Stimulated activated naive B cell treated with anti-CD40 and anti-IgM and Interleukin-4, amounts not matched to agents 10 μg/mL and 1 μg/mL and 100 μg/mL, for 72 hours (primary cell): ENCODE results near the gene PRKAR2B.
"Not testable (repeated sequence)": the region's sequence is repeated elsewhere in the genome, so short reads cannot be mapped to it uniquely, and the experiment has no call there.

Experiments used
- ATAC-seq, 2 donors: fragments of 150-1000 bp; cut with Tn5 transposase; replicated peaks; 2 replicates each; pipeline ENCODE4 v1.10.0; 2021; ENCODE audit warnings: moderate library complexity in 1 of 2
- DNase-seq: peaks from one replicate; pipeline ENCODE4 v3.0.0; 2021
- H3K27ac Mint-ChIP-seq: one replicate; pipeline ENCODE4 v1.8.0; 2022; ENCODE audit warnings: mild to moderate bottlenecking, mixed read lengths
- H3K27me3 Mint-ChIP-seq, 2 donors: one replicate each; pipeline ENCODE4 v1.8.0; 2022; ENCODE audit warnings: mixed read lengths in 2 of 2
- H3K36me3 Mint-ChIP-seq, 2 donors: one replicate each; pipeline ENCODE4 v1.8.0; 2022; ENCODE audit warnings: mixed read lengths in 2 of 2, mild to moderate bottlenecking in 1 of 2
- H3K4me1 Mint-ChIP-seq, 2 donors: one replicate each; pipeline ENCODE4 v1.8.0; 2022; ENCODE audit warnings: mixed read lengths in 2 of 2, mild to moderate bottlenecking in 1 of 2
- H3K4me3 Mint-ChIP-seq, 2 donors: one replicate each; pipeline ENCODE4 v1.8.0; 2022; ENCODE audit warnings: mild to moderate bottlenecking in 2 of 2, mixed read lengths in 2 of 2, moderate library complexity in 1 of 2
- H3K9me3 Mint-ChIP-seq, 2 donors: one replicate each; pipeline ENCODE4 v1.8.0; 2022; ENCODE audit warnings: mixed read lengths in 2 of 2, mild to moderate bottlenecking in 1 of 2

Gene PRKAR2B

DNA sequence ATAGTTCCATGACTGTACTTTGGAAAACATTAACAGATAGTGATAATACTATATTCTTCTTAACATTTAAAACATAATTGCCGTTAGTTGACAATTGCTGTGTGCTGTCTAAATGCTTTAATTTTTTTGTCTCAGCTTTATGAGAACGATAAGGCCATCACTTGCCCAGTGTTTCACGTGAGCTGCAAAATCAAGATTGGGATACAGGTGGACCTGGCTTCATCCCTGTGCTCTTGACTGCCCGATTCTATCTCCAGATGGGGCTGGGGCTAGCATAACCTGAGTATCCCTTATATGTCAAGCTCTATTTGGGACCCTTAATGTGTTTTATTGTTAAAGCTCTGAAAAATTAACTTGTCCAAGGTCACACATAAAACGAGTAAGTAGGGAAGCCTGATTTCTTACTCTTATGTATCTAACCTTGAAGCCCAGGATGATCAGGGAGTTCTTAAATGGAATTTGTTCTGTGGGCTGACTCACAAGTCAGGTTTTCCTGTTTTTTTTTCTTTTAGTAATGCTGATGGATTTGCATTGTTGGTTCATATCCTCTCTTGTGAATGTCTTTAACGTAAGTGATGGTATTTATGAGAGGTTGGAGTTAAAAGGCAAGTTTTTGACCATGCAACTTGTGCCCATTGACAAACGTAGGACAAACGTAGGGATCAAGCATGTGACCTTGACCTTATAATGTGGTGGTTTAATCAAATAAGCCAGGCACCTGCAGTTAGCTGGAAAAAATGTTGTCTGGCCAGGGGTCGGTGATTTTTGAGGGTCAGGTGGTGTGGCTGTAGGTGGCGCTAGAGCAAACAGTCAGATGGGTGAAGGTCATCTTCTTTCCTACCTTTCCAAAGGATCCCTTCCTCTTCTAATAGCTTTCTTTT, 3.6 kb downstream of the PRKAR2B start:
- Mint-ChIP-seq H3K27ac (no peak overlapping the region), H3K4me3 (no peak overlapping the region), H3K27me3 (peaks cover 24 to 39% of the 10 kb centered on the region in 2 donors), H3K4me1 (peaks cover 8 to 24% of the 10 kb centered on the region in 2 donors), H3K9me3 (no peaks in the 10 kb centered on the region), H3K36me3 (no peaks in the 10 kb centered on the region)
- DNase-seq (no peak), ATAC-seq (no peak)

DNA sequence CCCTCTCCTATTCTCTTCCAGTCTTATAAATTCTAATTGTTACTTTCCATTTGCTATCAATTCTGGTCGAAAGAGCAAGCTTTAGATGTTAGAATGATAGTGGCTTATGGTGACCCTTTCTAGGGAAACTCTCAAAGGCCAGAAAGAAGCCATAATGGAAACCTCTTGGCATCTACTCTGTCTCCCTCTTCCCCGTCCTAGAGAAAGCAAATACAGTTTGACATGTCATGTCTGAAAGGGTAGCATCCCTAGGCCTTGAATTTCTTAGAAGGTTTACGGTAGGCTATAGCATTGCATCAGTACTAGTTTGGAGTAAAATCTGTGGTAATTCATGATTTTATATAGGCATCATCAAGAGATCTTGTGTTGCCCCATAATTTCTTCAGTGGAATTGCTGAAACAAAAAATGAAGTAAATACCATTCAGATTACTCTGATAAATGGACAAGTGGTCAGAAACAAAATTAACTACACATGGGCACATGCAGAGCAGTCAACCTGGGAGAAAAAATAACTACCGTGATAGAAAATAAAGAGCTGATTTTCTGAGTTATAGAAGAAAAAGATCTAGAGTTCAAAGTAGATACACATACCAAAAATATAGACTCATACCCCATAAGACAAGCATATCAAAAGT, 4.4 kb downstream of the PRKAR2B start:
- ATAC-seq: no peak
- DNase-seq: no peak
- Mint-ChIP-seq H3K4me1 (peaks cover 8 to 21% of the 10 kb centered on the region in 2 donors), H3K36me3 (no peaks in the 10 kb centered on the region), H3K27me3 (peaks cover 24 to 37% of the 10 kb centered on the region in 2 donors), H3K27ac (no peak overlapping the region), H3K9me3 (no peaks in the 10 kb centered on the region), H3K4me3 (no peak overlapping the region)

DNA sequence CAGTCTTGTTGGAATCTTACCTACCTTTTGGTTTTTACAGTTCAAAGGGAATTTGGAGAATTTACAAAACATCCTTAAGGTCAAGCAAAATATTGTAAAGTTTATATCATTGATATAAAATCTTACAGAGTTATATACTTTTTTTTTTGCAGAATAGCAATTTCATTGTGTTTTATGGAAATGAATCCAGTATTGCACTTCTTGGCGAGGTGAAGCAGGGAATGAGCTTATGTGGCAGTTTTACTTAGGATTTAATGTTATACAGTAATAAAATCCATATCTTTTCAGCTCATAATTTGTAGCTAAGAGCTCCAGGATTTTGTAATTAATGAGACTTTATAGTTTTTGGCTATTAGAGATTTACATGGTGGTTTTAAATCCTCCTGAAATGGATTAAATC, 5.0 kb downstream of the PRKAR2B start:
- H3K27ac Mint-ChIP-seq: no peak overlapping the region
- H3K27me3 Mint-ChIP-seq: peaks cover 24 to 34% of the 10 kb centered on the region in 2 donors
- no peaks in the 10 kb centered on the region for H3K36me3 Mint-ChIP-seq
- DNase-seq (no peak), ATAC-seq (no peak)
- H3K4me3 Mint-ChIP-seq: no peak overlapping the region
- no peaks in the 10 kb centered on the region for H3K9me3 Mint-ChIP-seq
- H3K4me1 Mint-ChIP-seq: peaks cover 7 to 18% of the 10 kb centered on the region in 2 donors

DNA sequence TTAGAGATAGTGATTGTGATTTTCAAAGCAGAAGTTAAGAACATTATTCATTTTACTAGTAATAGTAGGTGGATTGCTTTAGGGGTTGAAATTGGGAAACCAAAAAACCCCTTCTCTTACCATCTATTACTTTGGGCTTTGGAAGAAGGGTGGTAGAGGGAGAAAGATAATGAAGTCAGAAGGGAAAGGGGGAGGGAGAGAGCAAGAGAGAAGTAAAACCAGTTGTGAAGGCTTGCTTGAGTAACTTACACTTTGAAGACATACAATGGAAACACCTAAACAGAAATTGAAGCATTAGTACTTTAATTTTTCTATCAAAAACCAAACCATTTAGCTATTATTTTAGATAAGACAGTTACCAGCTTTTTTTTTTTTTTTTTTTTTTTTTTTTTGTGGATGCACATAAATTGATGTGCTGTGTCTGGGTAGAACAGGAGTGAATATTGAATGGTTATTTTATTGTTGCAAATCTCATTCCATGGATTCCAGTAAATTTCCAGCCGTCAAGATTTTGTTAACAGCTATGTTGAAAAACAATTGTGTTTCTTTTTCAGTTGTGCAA, 5.5 kb downstream of the PRKAR2B start:
- H3K36me3 Mint-ChIP-seq: no peaks in the 10 kb centered on the region
- peaks cover 24 to 34% of the 10 kb centered on the region in 2 donors for H3K27me3 Mint-ChIP-seq
- no peak for DNase-seq
- H3K9me3 Mint-ChIP-seq: no peaks in the 10 kb centered on the region
- peaks cover 7 to 18% of the 10 kb centered on the region in 2 donors for H3K4me1 Mint-ChIP-seq
- no peak overlapping the region for H3K4me3 Mint-ChIP-seq
- ATAC-seq: no peak
- H3K27ac Mint-ChIP-seq: no peak overlapping the region

DNA sequence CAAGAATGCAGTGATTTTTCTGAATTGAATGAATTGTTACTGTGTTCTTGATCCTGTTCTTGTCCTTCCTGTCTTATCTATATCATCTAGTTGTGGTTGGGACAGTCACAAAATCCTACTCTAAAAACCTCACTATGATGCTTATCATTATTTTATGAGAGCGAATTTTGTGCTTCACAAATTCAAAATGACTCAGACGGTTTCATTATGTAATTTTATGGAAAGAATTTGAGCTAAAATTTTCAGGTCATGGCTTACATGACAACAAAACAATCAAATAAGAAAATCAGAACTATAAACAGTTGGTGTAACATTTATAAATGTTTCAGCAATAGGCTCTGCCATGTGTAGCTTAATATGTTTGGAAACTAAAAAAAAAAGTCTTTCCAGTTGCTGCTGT, 6.9 kb downstream of the PRKAR2B start:
- peaks cover 2 to 6% of the 10 kb centered on the region in 2 donors for H3K4me1 Mint-ChIP-seq
- H3K4me3 Mint-ChIP-seq: no peak overlapping the region
- no peak overlapping the region for H3K27ac Mint-ChIP-seq
- DNase-seq (no peak), ATAC-seq (no peak)
- H3K27me3 Mint-ChIP-seq: peaks cover 10 to 23% of the 10 kb centered on the region in 2 donors
- no peaks in the 10 kb centered on the region for H3K36me3 Mint-ChIP-seq
- peaks cover 0 to 2% of the 10 kb centered on the region in 2 donors for H3K9me3 Mint-ChIP-seq

DNA sequence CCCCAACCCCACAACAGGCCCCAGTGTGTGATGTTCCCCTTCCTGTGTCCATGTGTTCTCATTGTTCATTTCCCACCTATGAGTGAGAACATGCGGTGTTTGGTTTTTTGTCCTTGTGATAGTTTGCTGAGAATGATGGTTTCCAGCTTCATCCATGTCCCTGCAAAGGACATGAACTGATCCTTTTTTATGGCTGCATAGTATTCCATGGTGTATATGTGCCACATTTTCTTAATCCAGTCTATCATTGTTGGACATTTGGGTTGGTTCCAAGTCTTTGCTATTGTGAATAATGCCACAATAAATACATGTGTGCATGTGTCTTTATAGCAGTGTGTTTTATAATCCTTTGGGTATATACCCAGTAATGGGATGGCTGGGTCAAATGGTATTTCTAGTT, 10.5 kb downstream of the PRKAR2B start:
- H3K4me3 Mint-ChIP-seq, H3K4me1 Mint-ChIP-seq, H3K27me3 Mint-ChIP-seq, ATAC-seq, DNase-seq, H3K36me3 Mint-ChIP-seq, H3K27ac Mint-ChIP-seq, H3K9me3 Mint-ChIP-seq: not testable (repeated sequence)

DNA sequence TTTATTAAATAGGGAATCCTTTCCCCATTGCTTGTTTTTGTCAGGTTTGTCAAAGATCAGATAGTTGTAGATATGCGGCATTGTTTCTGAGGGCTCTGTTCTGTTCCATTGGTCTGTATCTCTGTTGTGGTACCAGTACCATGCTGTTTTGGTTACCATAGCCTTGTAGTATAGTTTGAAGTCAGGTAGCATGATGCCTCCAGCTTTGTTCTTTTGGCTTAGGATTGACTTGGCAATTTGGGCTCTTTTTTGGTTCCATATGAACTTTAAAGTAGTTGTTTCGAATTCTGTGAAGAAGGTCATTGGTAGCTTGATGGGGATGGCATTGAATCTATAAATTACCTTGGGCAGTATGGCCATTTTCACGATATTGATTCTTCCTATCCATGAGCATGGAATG, 11.6 kb downstream of the PRKAR2B start:
- H3K27ac Mint-ChIP-seq, DNase-seq, H3K4me3 Mint-ChIP-seq, H3K36me3 Mint-ChIP-seq, ATAC-seq, H3K27me3 Mint-ChIP-seq, H3K4me1 Mint-ChIP-seq, H3K9me3 Mint-ChIP-seq: not testable (repeated sequence)

DNA sequence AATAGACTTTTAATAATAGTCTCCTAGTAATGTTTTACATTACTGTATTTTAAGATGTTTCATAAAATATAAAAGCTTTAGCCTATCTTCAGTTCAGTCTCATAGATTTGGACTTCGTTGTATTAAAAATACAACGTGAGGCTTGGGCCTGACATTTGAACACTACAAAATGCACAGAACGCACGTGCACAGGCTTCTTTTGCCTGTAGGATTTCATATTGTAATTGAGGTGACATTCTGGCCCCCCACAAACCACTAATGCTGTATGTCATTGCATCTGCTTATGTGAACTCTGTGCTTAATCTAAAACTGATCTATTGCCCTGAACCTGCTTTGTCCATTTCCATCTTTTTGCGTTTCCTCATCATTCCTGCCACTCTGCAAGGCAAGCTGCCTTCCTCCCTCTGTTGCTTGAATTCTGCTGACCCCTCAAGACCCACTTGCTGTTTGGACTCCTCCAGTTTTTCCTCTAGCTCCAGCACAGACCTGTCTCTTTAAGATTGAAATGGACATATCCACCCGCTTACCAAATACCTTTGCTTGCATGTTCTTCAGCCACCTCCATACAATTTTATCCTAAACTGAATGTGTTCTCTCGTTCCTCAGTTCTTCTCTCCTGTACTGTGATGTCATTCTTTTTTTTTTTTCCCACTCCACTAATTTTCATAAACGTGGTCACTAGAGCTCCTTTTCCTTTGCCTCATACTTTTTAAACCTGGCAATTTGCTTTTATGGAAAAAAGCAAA, 12.4 kb downstream of the PRKAR2B start:
- H3K27ac Mint-ChIP-seq: no peak overlapping the region
- no peaks in the 10 kb centered on the region for H3K36me3 Mint-ChIP-seq
- no peak for DNase-seq
- H3K4me1 Mint-ChIP-seq: no peaks in the 10 kb centered on the region
- H3K9me3 Mint-ChIP-seq: peaks cover 0 to 2% of the 10 kb centered on the region in 2 donors
- no peak overlapping the region for H3K4me3 Mint-ChIP-seq
- no peak for ATAC-seq
- H3K27me3 Mint-ChIP-seq: peaks cover 0 to 5% of the 10 kb centered on the region in 2 donors

DNA sequence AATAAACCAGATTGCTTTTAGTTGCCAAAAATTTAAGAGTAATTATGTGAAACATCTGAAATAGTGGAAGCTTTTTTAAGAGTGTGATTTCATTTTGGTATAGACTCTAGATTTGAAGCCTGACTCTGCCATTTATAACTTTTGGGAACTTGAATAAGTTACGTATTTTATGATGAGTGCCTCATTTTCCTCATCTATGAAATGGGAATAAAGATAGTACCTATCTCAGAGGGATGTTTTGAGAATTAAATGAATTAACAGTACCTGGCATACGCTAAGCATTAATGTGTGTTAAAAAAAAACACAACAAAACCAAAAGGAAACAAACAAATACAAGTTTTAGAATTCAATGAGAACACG, 12.9 kb downstream of the PRKAR2B start:
- ATAC-seq: no peak
- no peaks in the 10 kb centered on the region for H3K36me3 Mint-ChIP-seq
- no peak overlapping the region for H3K27ac Mint-ChIP-seq
- no peak overlapping the region for H3K4me3 Mint-ChIP-seq
- no peak for DNase-seq
- H3K4me1 Mint-ChIP-seq: no peaks in the 10 kb centered on the region
- H3K27me3 Mint-ChIP-seq: peaks cover 0 to 5% of the 10 kb centered on the region in 2 donors
- H3K9me3 Mint-ChIP-seq: peaks cover 0 to 2% of the 10 kb centered on the region in 2 donors

DNA sequence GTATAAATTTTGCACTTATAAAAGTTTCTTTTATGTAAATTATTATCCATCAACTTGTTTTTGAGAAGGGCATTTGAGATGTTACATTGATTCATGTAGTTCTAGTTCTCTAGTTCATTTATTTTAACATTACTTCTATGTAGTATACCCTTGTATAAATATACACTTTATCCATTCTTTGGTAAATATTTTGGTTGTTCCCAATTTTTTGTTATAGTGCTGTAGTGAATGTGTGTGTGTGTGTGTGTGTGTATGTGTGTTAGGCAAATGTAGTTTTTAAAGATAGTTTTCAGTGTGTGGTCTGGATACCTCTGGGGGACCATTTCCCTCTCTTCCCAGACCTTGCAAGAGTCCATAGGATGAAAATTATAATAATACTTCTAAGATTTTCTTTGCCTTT, 15.0 kb downstream of the PRKAR2B start:
- Mint-ChIP-seq H3K4me1 (no peaks in the 10 kb centered on the region), H3K4me3 (no peak overlapping the region), H3K27me3 (peaks cover 0 to 5% of the 10 kb centered on the region in 2 donors), H3K9me3 (peaks cover 0 to 2% of the 10 kb centered on the region in 2 donors), H3K27ac (no peak overlapping the region), H3K36me3 (no peaks in the 10 kb centered on the region)
- ATAC-seq (no peak), DNase-seq (no peak)

DNA sequence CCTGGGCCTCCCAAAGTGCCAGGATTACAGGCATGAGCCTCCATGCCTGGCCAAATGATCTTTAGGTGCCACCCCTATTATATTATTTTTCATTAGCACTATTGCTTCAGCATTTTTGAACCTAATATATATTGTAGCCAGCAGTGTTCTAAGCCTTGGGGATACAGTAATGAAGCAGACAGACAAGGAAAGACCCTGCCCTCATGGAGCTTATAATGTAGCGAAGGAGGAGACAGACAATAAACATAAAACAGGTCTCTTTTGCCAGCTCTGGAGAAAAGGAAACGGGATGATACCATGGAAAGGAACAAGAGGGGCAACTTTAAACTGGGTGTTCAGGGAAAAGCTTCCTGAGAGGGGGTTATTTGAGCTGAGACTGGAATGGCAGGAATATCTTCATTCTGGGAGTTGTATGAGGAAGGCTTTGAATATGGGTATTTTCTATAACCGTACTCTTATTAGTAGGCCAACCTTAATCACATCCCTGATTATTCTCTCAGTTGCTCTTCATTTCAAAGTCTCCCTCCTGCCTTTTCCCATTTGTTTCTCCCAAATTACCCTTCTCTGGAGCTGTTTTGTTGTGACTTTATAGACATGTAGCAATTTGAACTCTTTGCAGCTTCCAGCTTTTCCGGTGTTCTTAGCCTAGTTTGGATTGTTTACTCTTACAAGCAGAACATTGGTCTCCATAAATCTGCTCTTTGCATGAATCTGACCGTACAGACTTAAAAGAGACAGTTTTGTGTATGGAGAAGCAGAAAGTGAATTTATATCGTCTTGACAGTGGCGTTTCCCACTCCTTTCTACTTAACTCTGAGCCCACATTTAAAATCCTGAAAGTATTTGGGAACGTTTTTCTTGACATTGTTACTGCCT, 19.0 kb downstream of the PRKAR2B start:
- no peak overlapping the region for H3K4me3 Mint-ChIP-seq
- no peak overlapping the region for H3K27ac Mint-ChIP-seq
- H3K27me3 Mint-ChIP-seq: peaks cover 0 to 5% of the 10 kb centered on the region in 2 donors
- ATAC-seq (no peak), DNase-seq (no peak)
- no peaks in the 10 kb centered on the region for H3K9me3 Mint-ChIP-seq
- H3K4me1 Mint-ChIP-seq: no peaks in the 10 kb centered on the region
- H3K36me3 Mint-ChIP-seq: no peaks in the 10 kb centered on the region

DNA sequence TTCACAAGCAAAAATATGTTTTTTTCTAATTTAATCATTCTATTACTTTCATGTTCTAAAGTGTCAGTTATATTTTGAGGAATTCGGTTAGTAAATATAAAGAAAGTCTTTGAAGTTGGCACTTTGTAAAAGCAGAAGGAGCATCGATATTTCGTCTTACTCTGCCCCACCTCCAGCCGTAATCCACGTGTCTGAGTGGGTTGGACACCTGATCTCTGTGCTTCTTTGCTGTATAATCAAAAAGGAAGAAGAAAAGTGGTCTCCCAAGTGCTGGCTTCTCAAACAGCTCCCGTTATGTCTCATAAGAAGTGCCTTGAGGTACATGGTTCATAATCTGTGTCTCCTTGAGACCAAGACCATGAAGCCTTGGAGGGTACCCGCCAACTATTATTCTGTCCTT, 19.8 kb downstream of the PRKAR2B start:
- DNase-seq (no peak), ATAC-seq (no peak)
- no peak overlapping the region for H3K27ac Mint-ChIP-seq
- H3K9me3 Mint-ChIP-seq: no peaks in the 10 kb centered on the region
- H3K36me3 Mint-ChIP-seq: no peaks in the 10 kb centered on the region
- H3K4me3 Mint-ChIP-seq: no peak overlapping the region
- peaks cover 0 to 5% of the 10 kb centered on the region in 2 donors for H3K27me3 Mint-ChIP-seq
- no peaks in the 10 kb centered on the region for H3K4me1 Mint-ChIP-seq

DNA sequence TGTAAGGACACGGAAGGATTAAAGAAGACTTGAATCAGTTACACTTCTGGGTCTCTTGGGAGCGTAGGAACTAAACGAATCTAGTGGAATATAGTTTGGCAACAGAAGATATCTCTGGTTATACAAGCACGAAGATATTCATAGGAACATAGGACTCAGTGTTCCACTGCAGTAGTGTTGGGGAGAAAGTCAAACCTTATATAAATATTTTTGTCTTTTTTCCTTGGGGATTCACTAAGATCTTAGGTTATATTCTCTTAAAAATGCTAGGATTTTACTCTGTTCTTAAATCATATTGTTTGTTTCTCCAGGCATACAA, 21.4 kb downstream of the PRKAR2B start:
- no peaks in the 10 kb centered on the region for H3K9me3 Mint-ChIP-seq
- ATAC-seq: no peak

DNA sequence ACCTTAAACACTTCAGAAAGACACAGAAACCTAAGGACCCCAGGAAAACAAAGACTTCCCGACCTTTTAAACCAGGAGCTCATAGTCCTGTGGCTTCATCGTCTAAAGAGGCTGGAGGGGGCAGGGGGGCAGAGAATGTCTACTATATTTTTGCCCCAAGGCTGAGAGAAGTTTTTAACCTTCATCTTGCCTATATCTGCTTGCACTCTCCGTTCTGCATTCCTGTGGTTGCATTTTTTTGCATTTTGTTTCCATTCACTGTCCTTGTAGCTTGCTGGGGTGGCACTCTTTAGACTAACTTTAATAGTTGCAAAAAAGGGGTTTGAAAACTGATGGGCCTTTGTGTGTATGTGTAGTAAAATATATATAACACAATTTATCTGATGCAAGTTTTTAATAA, 23.7 kb downstream of the PRKAR2B start:
- Mint-ChIP-seq H3K27ac (no peak overlapping the region), H3K4me3 (no peak overlapping the region), H3K36me3 (no peaks in the 10 kb centered on the region), H3K27me3 (no peaks in the 10 kb centered on the region), H3K9me3 (no peaks in the 10 kb centered on the region), H3K4me1 (no peaks in the 10 kb centered on the region)
- DNase-seq (no peak), ATAC-seq (peak in 1 of 2 donors; percentile 29)

More for the DNA sequence above, 21.4 kb downstream of the PRKAR2B start:
- H3K4me3 Mint-ChIP-seq: no peak overlapping the region
- no peaks in the 10 kb centered on the region for H3K4me1 Mint-ChIP-seq
- H3K36me3 Mint-ChIP-seq: no peaks in the 10 kb centered on the region
- no peak for DNase-seq
- H3K27ac Mint-ChIP-seq: no peak overlapping the region
- peaks cover 0 to 5% of the 10 kb centered on the region in 2 donors for H3K27me3 Mint-ChIP-seq
